Measurements from ENCODE around the gene LUZP1. TPM values are rescaled to one million over a fixed set of nuclear protein-coding genes. Genes with fewer than 3 reads are reported as not detected.
A peak's percentile ranks its signal among the peaks of the same experiment; 100 is the strongest.
"Not testable (repeated sequence)": the region's sequence is repeated elsewhere in the genome, so short reads cannot be mapped to it uniquely, and the experiment has no call there.

Gene LUZP1
- total RNA-seq, 2 donors from 2014 or later = 43.7 to 57.8 TPM

- intact Hi-C loops (cut with DNase I, micrococcal nuclease) = no loop called here
- no peak for ATAC-seq
- no peak for DNase-seq
These were observed 24.9 kb upstream of the LUZP1 start for GRCh38 chr1:23193391-23194118.

- intact Hi-C loops (cut with DNase I, micrococcal nuclease) = no loop called here
- ATAC-seq = no peak
- no peak for DNase-seq
These were observed 22.5 kb upstream of the LUZP1 start for GRCh38 chr1:23191199-23191598.

GRCh38 chr1:23188936-23189452 lies 20.3 kb upstream of the LUZP1 start:
- ATAC-seq, DNase-seq: not testable (repeated sequence)
- intact Hi-C loops (cut with DNase I, micrococcal nuclease) = loop anchor here in 1 of 2 donors (5.0 kb wide), 1 partner anchor 92 kb away; no protein-coding TSS in a partner anchor

DNA sequence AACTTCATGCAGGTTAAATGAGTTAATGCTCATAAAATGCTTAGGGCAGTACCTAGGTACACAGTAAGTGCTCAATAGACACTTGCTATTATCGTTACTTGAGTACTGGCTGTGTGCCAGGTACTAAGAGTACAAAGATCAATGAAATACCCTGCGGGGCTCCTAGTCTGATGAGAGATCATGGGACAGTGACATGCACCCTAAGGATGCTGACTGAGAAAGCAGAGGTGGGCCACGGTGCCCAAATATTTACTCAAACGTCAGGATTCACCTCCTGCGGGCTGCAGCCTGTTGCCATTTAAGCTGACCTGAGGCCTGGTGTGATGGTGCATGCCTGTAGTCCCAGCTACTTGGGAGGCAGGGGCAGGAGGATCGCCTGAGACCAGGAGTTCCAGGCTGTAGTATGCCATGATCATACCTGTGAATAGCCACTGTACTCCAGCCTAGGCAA lies 19.8 kb upstream of the LUZP1 start:
- intact Hi-C loops (cut with DNase I, micrococcal nuclease) = loop anchor here in 1 of 2 donors (5.0 kb wide), 1 partner anchor 91 kb away; no protein-coding TSS in a partner anchor
- DNase-seq (no peak), ATAC-seq (peak; percentile 73)

DNA sequence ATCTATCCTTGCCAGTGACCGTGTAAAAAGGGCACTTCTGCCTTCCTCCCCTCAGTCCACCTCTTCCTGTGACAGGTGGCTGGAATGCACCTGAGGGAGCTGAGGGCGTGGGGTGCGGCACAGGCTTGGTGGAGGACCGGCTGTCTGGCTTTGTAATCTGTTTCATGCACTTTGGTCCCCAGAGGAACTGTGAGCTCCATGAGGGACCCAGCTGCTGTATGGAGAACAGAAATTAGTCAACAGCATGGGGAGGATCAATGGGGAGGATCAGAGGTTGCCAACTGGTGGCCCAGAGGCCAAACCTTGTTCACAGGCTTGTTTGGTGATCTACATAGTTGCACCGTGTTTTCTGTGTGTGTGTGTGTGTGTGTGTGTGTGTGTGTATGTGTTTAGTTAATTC lies 19.0 kb upstream of the LUZP1 start:
- DNase-seq (peak; percentile 50 to 61), ATAC-seq (peak; percentile 94)
- intact Hi-C loops (cut with DNase I, micrococcal nuclease) = loop anchor here in 1 of 2 donors (5.0 kb wide), 1 partner anchor 90 kb away; no protein-coding TSS in a partner anchor

- DNase-seq (no peak), ATAC-seq (no peak)
- intact Hi-C loops (cut with DNase I, micrococcal nuclease) = loop anchor here (2.0 to 5.0 kb wide), 2 partner anchors 85 to 88 kb away; no protein-coding TSS in a partner anchor
These were observed 16.7 kb upstream of the LUZP1 start for GRCh38 chr1:23185381-23185780.

GRCh38 chr1:23184212-23184934 lies 15.7 kb upstream of the LUZP1 start:
- ATAC-seq = no peak
- intact Hi-C loops (cut with DNase I, micrococcal nuclease) = loop anchor here in 1 of 2 donors (2.0 kb wide), 1 partner anchor 84 kb away; no protein-coding TSS in a partner anchor
- DNase-seq = peak in 1 of 2 donors; percentile 27

DNA sequence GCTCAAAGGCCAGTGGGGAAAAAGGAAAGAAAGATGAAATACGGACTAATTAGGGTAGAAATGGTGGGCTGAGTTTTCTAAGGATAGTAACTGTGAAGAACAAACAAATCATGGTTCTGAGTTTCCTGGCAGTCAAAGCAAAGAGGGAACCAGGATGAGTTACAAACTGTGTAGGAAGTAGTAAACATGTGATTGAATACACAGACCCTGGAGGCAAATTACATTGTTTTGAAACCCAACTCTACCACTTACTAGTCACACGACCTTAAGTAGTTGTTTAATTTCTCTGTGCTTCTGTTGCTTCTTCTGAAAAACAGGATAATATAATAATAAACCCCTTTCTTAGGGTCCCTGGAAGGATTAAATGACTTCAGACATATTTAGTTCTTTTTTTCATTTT lies 11.2 kb upstream of the LUZP1 start:
- intact Hi-C loops (cut with DNase I, micrococcal nuclease) = no loop called here
- ATAC-seq (no peak), DNase-seq (no peak)

GRCh38 chr1:23178950-23179349 lies 10.3 kb upstream of the LUZP1 start:
- intact Hi-C loops (cut with DNase I, micrococcal nuclease) = no loop called here
- ATAC-seq = peak; percentile 19
- DNase-seq = no peak

GRCh38 chr1:23178414-23178813 lies 9.8 kb upstream of the LUZP1 start:
- ATAC-seq (no peak), DNase-seq (no peak)
- intact Hi-C loops (cut with DNase I, micrococcal nuclease) = no loop called here

DNA sequence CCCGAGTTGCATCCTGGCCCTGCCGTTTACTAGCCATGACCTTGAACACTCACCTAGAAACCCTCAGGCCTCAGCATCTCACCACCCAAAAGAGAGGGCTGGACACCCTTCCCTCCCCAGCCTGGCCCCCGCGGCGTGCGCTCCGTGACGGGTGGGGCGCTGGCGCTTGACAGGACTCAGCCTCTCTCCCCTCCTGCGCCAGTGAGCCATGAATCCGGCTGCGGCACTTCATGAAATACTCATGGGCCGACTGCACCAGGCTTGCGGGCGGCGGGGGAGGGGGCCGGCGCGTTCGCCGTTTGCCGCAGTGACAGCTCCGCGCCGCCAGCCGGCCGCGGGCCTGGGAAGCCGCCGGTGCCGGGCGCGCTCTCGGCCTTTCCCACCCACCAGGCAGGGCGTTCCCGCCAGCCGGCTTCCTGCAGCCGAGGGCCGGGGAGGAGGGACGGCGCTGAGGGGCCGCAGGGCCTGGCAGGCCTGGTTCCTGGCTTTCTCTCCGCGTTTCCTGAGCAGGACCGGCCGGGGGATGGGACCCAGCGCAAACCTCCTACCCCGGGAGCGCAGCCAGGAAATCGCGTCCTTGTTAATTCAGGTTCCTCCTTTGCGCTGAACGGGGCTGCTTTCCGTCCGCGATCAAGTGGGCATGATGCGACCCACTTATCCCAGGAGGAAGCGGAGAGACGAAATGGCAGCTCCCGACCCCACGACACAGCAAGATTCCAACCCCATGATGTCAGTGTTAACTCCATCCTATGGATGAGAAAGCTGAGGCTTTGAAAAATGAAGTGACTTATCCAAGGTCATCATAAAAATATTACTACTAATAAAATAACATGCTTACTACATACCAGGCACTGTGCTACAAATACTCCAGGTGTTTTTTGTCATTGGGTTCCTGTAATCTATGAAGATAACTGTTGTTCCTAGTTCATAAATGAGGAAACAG lies 9.1 kb upstream of the LUZP1 start:
- intact Hi-C loops (cut with DNase I, micrococcal nuclease) = no loop called here
- ATAC-seq (peak; percentile 78), DNase-seq (peak; percentile 70 to 78)

DNA sequence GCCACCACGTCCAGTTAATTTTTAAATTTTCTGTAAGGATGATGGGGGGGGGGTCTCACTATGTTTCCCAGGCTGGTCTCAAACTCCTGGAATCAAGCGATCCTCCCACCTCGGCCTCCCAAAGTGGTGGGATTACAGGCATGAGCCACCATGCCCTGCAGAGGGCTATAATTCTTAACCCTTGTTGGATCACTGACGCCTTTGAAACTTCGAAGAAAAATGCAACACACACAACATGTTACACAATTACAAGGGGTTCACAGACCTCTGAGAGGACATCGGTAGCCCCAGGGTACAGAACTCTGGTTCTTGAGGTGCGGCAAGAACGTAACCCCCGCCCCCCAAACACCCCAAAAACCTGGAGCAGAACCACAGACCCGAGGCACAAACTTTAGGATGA lies 8.4 kb upstream of the LUZP1 start:
- no peak for DNase-seq
- intact Hi-C loops (cut with DNase I, micrococcal nuclease) = no loop called here
- no peak for ATAC-seq

DNA sequence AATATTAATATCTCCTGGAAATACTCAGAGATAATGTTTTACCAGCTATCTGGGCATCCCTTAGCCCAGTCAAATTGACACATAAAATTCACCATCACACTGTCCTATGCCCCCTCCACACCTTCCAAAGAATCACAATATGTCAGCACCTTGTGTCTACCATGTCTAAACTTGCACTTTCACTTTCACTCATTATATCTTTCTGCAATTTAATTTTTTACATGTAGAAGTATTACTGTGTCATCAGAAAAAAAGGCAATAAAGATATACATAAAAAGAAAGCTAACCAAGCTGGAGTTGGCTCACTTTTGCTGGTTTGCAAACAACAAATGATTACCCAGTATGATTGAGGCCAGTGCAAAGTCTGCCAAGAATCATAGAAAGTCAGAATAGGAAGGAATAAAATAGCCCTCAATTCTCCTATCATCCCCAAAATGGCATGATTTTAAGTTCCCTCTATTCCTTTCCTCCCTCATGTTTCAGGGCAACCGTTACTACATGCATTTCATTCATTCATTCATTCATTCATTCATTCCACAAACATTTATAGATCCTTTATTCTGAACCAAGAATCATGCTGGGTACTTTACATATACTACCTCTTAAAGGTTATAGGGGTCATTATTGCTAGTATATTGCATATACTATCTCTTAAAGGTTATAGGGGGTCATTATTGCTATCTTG lies 5.9 kb upstream of the LUZP1 start:
- intact Hi-C loops (cut with DNase I, micrococcal nuclease) = no loop called here
- ATAC-seq (peak; percentile 66), DNase-seq (no peak)

- intact Hi-C loops (cut with DNase I, micrococcal nuclease) = no loop called here
- no peak for ATAC-seq
These were observed 2.6 kb upstream of the LUZP1 start for GRCh38 chr1:23171181-23171755.

GRCh38 chr1:23169727-23170335 lies 1.2 kb upstream of the LUZP1 start:
- peak; percentile 47 to 72 for DNase-seq
- intact Hi-C loops (cut with DNase I, micrococcal nuclease) = no loop called here
- ATAC-seq = peak; percentile 45

More at GRCh38 chr1:23171181-23171755, 2.6 kb upstream of the LUZP1 start:
- DNase-seq = no peak

DNA sequence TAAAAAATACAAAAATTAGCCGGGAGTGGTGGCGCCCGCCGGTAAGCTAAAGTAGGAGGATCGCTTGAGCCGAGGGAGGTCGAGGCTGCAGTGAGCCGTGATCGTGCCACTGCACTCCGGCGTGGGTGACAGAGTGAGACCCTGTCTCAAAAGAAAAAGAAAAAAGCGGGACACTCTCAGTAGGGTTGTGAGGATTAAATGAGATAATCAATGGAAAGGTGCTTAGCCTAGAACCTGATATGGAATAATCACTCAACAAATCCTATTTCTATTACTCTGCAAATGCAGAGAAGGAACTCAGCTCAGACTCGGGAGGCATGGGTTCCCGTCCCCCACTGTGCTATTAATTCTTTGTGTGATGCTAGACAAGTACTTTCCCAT lies 529 bp upstream of the LUZP1 start:
- intact Hi-C loops (cut with DNase I, micrococcal nuclease) = no loop called here
- DNase-seq (no peak), ATAC-seq (no peak)

GRCh38 chr1:23168079-23168444 lies 594 bp downstream of the LUZP1 start:
- peak in 1 of 2 donors; percentile 56 for DNase-seq
- intact Hi-C loops (cut with DNase I, micrococcal nuclease) = no loop called here
- ATAC-seq = peak; percentile 33

Measured in left colon (tissue), 2 donors.